ENCODE results near the gene TMEM201. TPM values are rescaled to one million over a fixed set of nuclear protein-coding genes. Genes with fewer than 3 reads are reported as not detected.

The TMEM201 gene
- total and polyA plus RNA-seq, 2 of the 13 experiments (the other 11 are each of a cell fraction or from before 2014, with no cell fraction given): 1.5 to 8.2 TPM

GRCh38 chr1:9593492-9594465 is 5.1 kb downstream of the TMEM201 start (continued):
- TF ChIP-seq SRSF1 (optimal IDR thresholded peaks at IDR 0.05; ENCODE audit: low read depth, low read length) (no peak), ZNF614 (CRISPR knock-in tag; IDR thresholded peaks at IDR 0.05; ENCODE audit: borderline replicate concordance) (no peak), ZNF138 (CRISPR knock-in tag; IDR thresholded peaks at IDR 0.05; ENCODE audit: low read depth) (no peak), SP4 (CRISPR knock-in tag; IDR thresholded peaks at IDR 0.05) (peak; percentile 44; the same call in 1 of the 2 replicates), ZNF768 (CRISPR knock-in tag; IDR thresholded peaks at IDR 0.05) (no peak), CEBPZ (IDR thresholded peaks at IDR 0.05; ENCODE audit: low read length) (no peak), PAX8 (CRISPR knock-in tag; IDR thresholded peaks at IDR 0.05; ENCODE audit: borderline replicate concordance) (no peak), ARNT2 (CRISPR knock-in tag; IDR thresholded peaks at IDR 0.05; ENCODE audit: low read depth) (no peak), CENPT (CRISPR knock-in tag; IDR thresholded peaks at IDR 0.05; ENCODE audit: low read depth) (no peak), ZNF549 (CRISPR knock-in tag; IDR thresholded peaks at IDR 0.05) (no peak), NFYB (CRISPR knock-in tag; IDR thresholded peaks at IDR 0.05) (peak; percentile 22; the same call in 1 of the 2 replicates), POLR2AphosphoS2 (IDR thresholded peaks at IDR 0.05; ENCODE audit: low read depth, low read length) (no peak), ZMAT3 (CRISPR knock-in tag; conservative IDR thresholded peaks at IDR 0.05) (no peak), ZNF550 (CRISPR knock-in tag; IDR thresholded peaks at IDR 0.05; ENCODE audit: borderline replicate concordance) (no peak)
- TF ChIP-seq, protein P1, sequence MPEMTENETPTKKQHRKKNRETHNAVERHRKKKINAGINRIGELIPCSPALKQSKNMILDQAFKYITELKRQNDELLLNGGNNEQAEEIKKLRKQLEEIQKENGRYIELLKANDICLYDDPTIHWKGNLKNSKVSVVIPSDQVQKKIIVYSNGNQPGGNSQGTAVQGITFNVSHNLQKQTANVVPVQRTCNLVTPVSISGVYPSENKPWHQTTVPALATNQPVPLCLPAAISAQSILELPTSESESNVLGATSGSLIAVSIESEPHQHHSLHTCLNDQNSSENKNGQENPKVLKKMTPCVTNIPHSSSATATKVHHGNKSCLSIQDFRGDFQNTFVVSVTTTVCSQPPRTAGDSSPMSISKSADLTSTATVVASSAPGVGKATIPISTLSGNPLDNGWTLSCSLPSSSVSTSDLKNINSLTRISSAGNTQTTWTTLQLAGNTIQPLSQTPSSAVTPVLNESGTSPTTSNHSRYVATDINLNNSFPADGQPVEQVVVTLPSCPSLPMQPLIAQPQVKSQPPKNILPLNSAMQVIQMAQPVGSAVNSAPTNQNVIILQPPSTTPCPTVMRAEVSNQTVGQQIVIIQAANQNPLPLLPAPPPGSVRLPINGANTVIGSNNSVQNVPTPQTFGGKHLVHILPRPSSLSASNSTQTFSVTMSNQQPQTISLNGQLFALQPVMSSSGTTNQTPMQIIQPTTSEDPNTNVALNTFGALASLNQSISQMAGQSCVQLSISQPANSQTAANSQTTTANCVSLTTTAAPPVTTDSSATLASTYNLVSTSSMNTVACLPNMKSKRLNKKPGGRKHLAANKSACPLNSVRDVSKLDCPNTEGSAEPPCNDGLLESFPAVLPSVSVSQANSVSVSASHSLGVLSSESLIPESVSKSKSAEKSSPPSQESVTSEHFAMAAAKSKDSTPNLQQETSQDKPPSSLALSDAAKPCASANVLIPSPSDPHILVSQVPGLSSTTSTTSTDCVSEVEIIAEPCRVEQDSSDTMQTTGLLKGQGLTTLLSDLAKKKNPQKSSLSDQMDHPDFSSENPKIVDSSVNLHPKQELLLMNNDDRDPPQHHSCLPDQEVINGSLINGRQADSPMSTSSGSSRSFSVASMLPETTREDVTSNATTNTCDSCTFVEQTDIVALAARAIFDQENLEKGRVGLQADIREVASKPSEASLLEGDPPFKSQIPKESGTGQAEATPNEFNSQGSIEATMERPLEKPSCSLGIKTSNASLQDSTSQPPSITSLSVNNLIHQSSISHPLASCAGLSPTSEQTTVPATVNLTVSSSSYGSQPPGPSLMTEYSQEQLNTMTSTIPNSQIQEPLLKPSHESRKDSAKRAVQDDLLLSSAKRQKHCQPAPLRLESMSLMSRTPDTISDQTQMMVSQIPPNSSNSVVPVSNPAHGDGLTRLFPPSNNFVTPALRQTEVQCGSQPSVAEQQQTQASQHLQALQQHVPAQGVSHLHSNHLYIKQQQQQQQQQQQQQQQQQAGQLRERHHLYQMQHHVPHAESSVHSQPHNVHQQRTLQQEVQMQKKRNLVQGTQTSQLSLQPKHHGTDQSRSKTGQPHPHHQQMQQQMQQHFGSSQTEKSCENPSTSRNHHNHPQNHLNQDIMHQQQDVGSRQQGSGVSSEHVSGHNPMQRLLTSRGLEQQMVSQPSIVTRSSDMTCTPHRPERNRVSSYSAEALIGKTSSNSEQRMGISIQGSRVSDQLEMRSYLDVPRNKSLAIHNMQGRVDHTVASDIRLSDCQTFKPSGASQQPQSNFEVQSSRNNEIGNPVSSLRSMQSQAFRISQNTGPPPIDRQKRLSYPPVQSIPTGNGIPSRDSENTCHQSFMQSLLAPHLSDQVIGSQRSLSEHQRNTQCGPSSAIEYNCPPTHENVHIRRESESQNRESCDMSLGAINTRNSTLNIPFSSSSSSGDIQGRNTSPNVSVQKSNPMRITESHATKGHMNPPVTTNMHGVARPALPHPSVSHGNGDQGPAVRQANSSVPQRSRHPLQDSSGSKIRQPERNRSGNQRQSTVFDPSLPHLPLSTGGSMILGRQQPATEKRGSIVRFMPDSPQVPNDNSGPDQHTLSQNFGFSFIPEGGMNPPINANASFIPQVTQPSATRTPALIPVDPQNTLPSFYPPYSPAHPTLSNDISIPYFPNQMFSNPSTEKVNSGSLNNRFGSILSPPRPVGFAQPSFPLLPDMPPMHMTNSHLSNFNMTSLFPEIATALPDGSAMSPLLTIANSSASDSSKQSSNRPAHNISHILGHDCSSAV (CRISPR knock-in tag; IDR thresholded peaks at IDR 0.05; ENCODE audit: borderline replicate concordance): no peak
- TF ChIP-seq, protein P2, sequence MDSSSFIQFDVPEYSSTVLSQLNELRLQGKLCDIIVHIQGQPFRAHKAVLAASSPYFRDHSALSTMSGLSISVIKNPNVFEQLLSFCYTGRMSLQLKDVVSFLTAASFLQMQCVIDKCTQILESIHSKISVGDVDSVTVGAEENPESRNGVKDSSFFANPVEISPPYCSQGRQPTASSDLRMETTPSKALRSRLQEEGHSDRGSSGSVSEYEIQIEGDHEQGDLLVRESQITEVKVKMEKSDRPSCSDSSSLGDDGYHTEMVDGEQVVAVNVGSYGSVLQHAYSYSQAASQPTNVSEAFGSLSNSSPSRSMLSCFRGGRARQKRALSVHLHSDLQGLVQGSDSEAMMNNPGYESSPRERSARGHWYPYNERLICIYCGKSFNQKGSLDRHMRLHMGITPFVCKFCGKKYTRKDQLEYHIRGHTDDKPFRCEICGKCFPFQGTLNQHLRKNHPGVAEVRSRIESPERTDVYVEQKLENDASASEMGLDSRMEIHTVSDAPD (CRISPR knock-in tag; IDR thresholded peaks at IDR 0.05): no peak
